HEK293T (cell line): Measurements from ENCODE around the gene CUX1.

Experiments used
- ARNT ChIP-seq: fragments of 450-650 bp; IDR thresholded peaks from 2 replicates; pipeline ENCODE4 v1.6.1; 2017; ENCODE audit warnings: mild to moderate bottlenecking
- BHLHE40 ChIP-seq: fragments of 450-650 bp; IDR thresholded peaks from 2 replicates; pipeline ENCODE4 v1.6.1; 2016; ENCODE audit warnings: mild to moderate bottlenecking, moderate library complexity, borderline replicate concordance
- ELF4 ChIP-seq: fragments of 450-650 bp; IDR thresholded peaks from 2 replicates; pipeline ENCODE4 v1.6.1; 2017; ENCODE audit warnings: antibody characterized with exemption
- FOXA1 ChIP-seq: fragments of 450-650 bp; IDR thresholded peaks from 2 replicates; pipeline ENCODE4 v1.6.1; 2016; ENCODE audit warnings: mild to moderate bottlenecking
- FOXK2 ChIP-seq: fragments of 450-650 bp; IDR thresholded peaks from 2 replicates; pipeline ENCODE4 v1.6.1; 2016; ENCODE audit warnings: mild to moderate bottlenecking
- FOXM1 ChIP-seq: fragments of 450-650 bp; IDR thresholded peaks from 2 replicates; pipeline ENCODE4 v1.6.1; 2017; ENCODE audit warnings: mild to moderate bottlenecking, borderline replicate concordance
- HDGF ChIP-seq: fragments of 450-650 bp; IDR thresholded peaks from 2 replicates; pipeline ENCODE4 v1.6.1; 2017; ENCODE audit warnings: antibody characterized with exemption, borderline replicate concordance
- L3MBTL2 ChIP-seq: fragments of 450-650 bp; conservative IDR thresholded peaks from 2 replicates; pipeline ENCODE4 v1.6.1; 2016; ENCODE audit warnings: mild to moderate bottlenecking
- NFRKB ChIP-seq: fragments of 450-650 bp; IDR thresholded peaks from 2 replicates; pipeline ENCODE4 v1.6.1; 2016; ENCODE audit warnings: mild to moderate bottlenecking, moderate library complexity
- PKNOX1 ChIP-seq: fragments of 450-650 bp; IDR thresholded peaks from 2 replicates; pipeline ENCODE4 v1.6.1; 2016
- SP1 ChIP-seq: fragments of 450-650 bp; IDR thresholded peaks from 2 replicates; pipeline ENCODE4 v1.6.1; 2017
- SUZ12 ChIP-seq: fragments of 450-650 bp; IDR thresholded peaks from 2 replicates; pipeline ENCODE4 v1.6.1; 2016; ENCODE audit warnings: mild to moderate bottlenecking
- TARDBP ChIP-seq: fragments of 450-650 bp; IDR thresholded peaks from 2 replicates; pipeline ENCODE4 v1.6.1; 2016
- ZNF384 ChIP-seq: fragments of 450-650 bp; IDR thresholded peaks from 2 replicates; pipeline ENCODE4 v1.6.1; 2016

- TF ChIP-seq TARDBP, result no peak
- TF ChIP-seq FOXM1, result no peak
- no peak for TF ChIP-seq SP1
- TF ChIP-seq BHLHE40, result no peak
- TF ChIP-seq PKNOX1, result no peak
- TF ChIP-seq FOXK2, result no peak
- no peak for TF ChIP-seq FOXA1
- TF ChIP-seq ELF4, result no peak
- TF ChIP-seq ARNT, result no peak
- TF ChIP-seq NFRKB, result no peak
- no peak for TF ChIP-seq ZNF384
- TF ChIP-seq SUZ12, result no peak
- no peak for TF ChIP-seq HDGF
- no peak for TF ChIP-seq L3MBTL2
These were observed 4.8 kb upstream of the CUX1 start for GRCh38 chr7:101812595-101812994.
